GM23338 (cell line): ENCODE measurements around the gene MS4A8. TPM values are rescaled to one million over a fixed set of nuclear protein-coding genes. Genes with fewer than 3 reads are reported as not detected.

Source experiments
- ATAC-seq: fragments of 200-7000 bp; cut with Tn5 transposase; 3 replicates; pipeline ENCODE4 v1.9.1; 2020
- DNase-seq: peaks from one replicate; pipeline ENCODE4 v3.0.0-alpha.2; 2015; ENCODE audit warnings: low spot score
- H2AFZ ChIP-seq: fragments of 200-600 bp; sonication (generic); 2 replicates; pipeline ENCODE4 v1.8.0; 2016; ENCODE audit warnings: antibody characterized with exemption, mild to moderate bottlenecking, moderate library complexity
- H3F3A ChIP-seq: fragments of 200-600 bp; sonication (generic); replicated peaks from 2 replicates; pipeline ENCODE4 v1.8.0; 2017; ENCODE audit warnings: antibody characterized with exemption, mixed run types, low read depth
- H3K27ac ChIP-seq: fragments of 200-600 bp; sonication (generic); 2 replicates; pipeline ENCODE4 v1.6.1; 2016; ENCODE audit warnings: low read depth
- H3K27me3 ChIP-seq: fragments of 200-600 bp; sonication (generic); 2 replicates; pipeline ENCODE4 v1.8.0; 2016; ENCODE audit warnings: mild to moderate bottlenecking, mixed run types, moderate library complexity; ENCODE audit not compliant: insufficient read depth
- H3K36me3 ChIP-seq: fragments of 200-600 bp; sonication (generic); 2 replicates; pipeline ENCODE4 v1.8.0; 2016; ENCODE audit warnings: mild to moderate bottlenecking; ENCODE audit not compliant: insufficient read depth
- H3K4me1 ChIP-seq: fragments of 200-600 bp; sonication (generic); 2 replicates; pipeline ENCODE4 v1.8.0; 2016; ENCODE audit warnings: mild to moderate bottlenecking, moderate library complexity; ENCODE audit not compliant: insufficient read depth
- H3K4me2 ChIP-seq: fragments of 200-600 bp; sonication (generic); 2 replicates; pipeline ENCODE4 v1.7.1; 2017; ENCODE audit warnings: mixed run types
- H3K4me3 ChIP-seq: fragments of 200-600 bp; sonication (generic); 2 replicates; pipeline ENCODE4 v1.6.1; 2016; ENCODE audit warnings: mixed run types
- H3K79me2 ChIP-seq: fragments of 200-600 bp; sonication (generic); replicated peaks from 2 replicates; pipeline ENCODE4 v1.8.0; 2017; ENCODE audit warnings: mild to moderate bottlenecking; ENCODE audit not compliant: insufficient read depth
- H3K9me2 ChIP-seq: fragments of 200-600 bp; sonication (generic); 2 replicates; pipeline ENCODE4 v1.8.0; 2017; ENCODE audit not compliant: insufficient read depth
- H4K20me1 ChIP-seq: fragments of 200-600 bp; sonication (generic); replicated peaks from 2 replicates; pipeline ENCODE4 v1.8.0; 2017; ENCODE audit warnings: mild to moderate bottlenecking; ENCODE audit not compliant: insufficient read depth
- H3K27ac Mint-ChIP-seq: 2 replicates; pipeline ENCODE4 v1.8.0; 2020; ENCODE audit warnings: inconsistent platforms, mild to moderate bottlenecking, moderate library complexity, mixed read lengths
- H3K27me3 Mint-ChIP-seq: 3 replicates; pipeline ENCODE4 v1.8.0; 2022; ENCODE audit warnings: low read depth, mild to moderate bottlenecking, moderate library complexity, mixed read lengths, inconsistent platforms; ENCODE audit not compliant: insufficient read depth, poor library complexity
- H3K36me3 Mint-ChIP-seq: 3 replicates; pipeline ENCODE4 v1.8.0; 2021; ENCODE audit warnings: low read depth, mild to moderate bottlenecking, inconsistent platforms, moderate library complexity, mixed read lengths
- H3K4me1 Mint-ChIP-seq: 3 replicates; pipeline ENCODE4 v1.8.0; 2020; ENCODE audit warnings: mild to moderate bottlenecking, inconsistent platforms, mixed read lengths
- H3K4me3 Mint-ChIP-seq: 3 replicates; pipeline ENCODE4 v1.8.0; 2021; ENCODE audit warnings: moderate library complexity, mild to moderate bottlenecking, inconsistent platforms, mixed read lengths
- H3K9me3 Mint-ChIP-seq: 3 replicates; pipeline ENCODE4 v1.8.0; 2020; ENCODE audit warnings: moderate library complexity, mild to moderate bottlenecking, inconsistent platforms, mixed read lengths
- EZH2phosphoT487 ChIP-seq: fragments of 200-600 bp; sonication (generic); IDR thresholded peaks from one replicate; pipeline ENCODE4 v1.8.1; 2018; ENCODE audit warnings: antibody characterized with exemption; ENCODE audit not compliant: unreplicated experiment
- polyA plus RNA-seq: library from polyadenylated mRNA; unstranded; fragments of >200 nt; fragmentation: Nextera tagmentation; extraction: Ambion mirVana; gene quantifications from 2 replicates; pipeline ENCODE4 v1.2.1, GENCODE V29; 2016
- total RNA-seq: library from RNA; depleted of rRNA; stranded (reverse); fragments of >200 nt; shearing (Covaris generic); gene quantifications from 2 replicates; pipeline ENCODE4 v1.2.3, GENCODE V29; 2014
- TF ChIP-seq, protein P1 (sequence below): fragments of 250-450 bp; sonication (Bioruptor Pico); IDR thresholded peaks from 2 replicates; pipeline ENCODE4 v1.5.0; 2020; ENCODE audit warnings: mild to moderate bottlenecking, moderate library complexity
- TF ChIP-seq, protein P2 (sequence below), 2 experiments: fragments of 200-600 bp in 1 of 2; sonication (generic) in 1 of 2; conservative IDR thresholded peaks; 2 replicates each; pipeline versions ENCODE4 v1.5.1 to v1.6.1; 2016 to 2017; ENCODE audit warnings: antibody characterized with exemption in 2 of 2, low read depth in 2 of 2, mild to moderate bottlenecking in 2 of 2, moderate library complexity in 1 of 2

MS4A8 gene
- total and polyA plus RNA-seq, 2 experiments from 2014 or later: not detected

DNA sequence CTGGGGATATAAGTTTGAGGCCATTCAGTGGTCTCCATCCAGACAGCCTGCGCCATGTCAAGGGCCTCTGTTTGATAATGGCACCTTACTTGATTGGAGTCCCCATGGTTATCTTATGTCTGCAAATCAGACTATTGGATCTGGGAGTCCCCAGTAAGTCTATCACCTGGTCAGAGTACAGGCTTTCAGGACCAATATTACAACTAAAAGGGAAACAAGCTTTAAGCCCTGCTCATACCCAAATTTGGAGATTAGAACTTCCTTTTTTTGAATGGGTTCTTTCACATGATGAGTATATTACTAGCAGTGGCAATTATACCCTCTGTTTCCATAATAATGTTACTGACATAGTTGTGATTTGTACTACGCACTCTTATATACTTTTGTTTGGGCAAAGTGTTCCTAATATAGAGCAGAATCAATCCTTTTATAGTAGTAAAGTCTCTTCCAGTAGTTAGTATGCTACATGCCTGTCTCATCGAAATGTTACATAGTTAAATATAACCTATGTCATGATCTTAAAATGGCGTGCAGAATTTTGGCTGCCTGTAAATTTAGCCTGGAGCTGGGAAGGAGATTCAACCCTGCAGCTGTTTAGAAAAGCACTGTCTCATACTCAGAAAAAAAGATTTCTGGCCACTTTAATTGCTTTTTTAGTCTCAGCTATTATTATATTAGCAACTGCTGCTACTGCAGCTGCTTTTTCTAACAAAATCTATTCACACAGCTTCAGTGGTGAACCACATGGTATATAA is 62.2 kb downstream of the MS4A8 start (continued):
- TF ChIP-seq, protein P1, sequence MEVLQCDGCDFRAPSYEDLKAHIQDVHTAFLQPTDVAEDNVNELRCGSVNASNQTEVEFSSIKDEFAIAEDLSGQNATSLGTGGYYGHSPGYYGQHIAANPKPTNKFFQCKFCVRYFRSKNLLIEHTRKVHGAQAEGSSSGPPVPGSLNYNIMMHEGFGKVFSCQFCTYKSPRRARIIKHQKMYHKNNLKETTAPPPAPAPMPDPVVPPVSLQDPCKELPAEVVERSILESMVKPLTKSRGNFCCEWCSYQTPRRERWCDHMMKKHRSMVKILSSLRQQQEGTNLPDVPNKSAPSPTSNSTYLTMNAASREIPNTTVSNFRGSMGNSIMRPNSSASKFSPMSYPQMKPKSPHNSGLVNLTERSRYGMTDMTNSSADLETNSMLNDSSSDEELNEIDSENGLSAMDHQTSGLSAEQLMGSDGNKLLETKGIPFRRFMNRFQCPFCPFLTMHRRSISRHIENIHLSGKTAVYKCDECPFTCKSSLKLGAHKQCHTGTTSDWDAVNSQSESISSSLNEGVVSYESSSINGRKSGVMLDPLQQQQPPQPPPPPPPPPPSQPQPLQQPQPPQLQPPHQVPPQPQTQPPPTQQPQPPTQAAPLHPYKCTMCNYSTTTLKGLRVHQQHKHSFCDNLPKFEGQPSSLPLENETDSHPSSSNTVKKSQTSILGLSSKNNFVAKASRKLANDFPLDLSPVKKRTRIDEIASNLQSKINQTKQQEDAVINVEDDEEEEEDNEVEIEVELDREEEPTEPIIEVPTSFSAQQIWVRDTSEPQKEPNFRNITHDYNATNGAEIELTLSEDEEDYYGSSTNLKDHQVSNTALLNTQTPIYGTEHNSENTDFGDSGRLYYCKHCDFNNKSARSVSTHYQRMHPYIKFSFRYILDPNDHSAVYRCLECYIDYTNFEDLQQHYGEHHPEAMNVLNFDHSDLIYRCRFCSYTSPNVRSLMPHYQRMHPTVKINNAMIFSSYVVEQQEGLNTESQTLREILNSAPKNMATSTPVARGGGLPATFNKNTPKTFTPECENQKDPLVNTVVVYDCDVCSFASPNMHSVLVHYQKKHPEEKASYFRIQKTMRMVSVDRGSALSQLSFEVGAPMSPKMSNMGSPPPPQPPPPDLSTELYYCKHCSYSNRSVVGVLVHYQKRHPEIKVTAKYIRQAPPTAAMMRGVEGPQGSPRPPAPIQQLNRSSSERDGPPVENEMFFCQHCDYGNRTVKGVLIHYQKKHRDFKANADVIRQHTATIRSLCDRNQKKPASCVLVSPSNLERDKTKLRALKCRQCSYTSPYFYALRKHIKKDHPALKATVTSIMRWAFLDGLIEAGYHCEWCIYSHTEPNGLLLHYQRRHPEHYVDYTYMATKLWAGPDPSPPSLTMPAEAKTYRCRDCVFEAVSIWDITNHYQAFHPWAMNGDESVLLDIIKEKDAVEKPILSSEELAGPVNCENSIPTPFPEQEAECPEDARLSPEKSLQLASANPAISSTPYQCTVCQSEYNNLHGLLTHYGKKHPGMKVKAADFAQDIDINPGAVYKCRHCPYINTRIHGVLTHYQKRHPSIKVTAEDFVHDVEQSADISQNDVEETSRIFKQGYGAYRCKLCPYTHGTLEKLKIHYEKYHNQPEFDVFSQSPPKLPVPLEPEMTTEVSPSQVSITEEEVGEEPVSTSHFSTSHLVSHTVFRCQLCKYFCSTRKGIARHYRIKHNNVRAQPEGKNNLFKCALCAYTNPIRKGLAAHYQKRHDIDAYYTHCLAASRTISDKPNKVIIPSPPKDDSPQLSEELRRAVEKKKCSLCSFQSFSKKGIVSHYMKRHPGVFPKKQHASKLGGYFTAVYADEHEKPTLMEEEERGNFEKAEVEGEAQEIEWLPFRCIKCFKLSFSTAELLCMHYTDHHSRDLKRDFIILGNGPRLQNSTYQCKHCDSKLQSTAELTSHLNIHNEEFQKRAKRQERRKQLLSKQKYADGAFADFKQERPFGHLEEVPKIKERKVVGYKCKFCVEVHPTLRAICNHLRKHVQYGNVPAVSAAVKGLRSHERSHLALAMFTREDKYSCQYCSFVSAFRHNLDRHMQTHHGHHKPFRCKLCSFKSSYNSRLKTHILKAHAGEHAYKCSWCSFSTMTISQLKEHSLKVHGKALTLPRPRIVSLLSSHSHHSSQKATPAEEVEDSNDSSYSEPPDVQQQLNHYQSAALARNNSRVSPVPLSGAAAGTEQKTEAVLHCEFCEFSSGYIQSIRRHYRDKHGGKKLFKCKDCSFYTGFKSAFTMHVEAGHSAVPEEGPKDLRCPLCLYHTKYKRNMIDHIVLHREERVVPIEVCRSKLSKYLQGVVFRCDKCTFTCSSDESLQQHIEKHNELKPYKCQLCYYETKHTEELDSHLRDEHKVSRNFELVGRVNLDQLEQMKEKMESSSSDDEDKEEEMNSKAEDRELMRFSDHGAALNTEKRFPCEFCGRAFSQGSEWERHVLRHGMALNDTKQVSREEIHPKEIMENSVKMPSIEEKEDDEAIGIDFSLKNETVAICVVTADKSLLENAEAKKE: no peak

DNA sequence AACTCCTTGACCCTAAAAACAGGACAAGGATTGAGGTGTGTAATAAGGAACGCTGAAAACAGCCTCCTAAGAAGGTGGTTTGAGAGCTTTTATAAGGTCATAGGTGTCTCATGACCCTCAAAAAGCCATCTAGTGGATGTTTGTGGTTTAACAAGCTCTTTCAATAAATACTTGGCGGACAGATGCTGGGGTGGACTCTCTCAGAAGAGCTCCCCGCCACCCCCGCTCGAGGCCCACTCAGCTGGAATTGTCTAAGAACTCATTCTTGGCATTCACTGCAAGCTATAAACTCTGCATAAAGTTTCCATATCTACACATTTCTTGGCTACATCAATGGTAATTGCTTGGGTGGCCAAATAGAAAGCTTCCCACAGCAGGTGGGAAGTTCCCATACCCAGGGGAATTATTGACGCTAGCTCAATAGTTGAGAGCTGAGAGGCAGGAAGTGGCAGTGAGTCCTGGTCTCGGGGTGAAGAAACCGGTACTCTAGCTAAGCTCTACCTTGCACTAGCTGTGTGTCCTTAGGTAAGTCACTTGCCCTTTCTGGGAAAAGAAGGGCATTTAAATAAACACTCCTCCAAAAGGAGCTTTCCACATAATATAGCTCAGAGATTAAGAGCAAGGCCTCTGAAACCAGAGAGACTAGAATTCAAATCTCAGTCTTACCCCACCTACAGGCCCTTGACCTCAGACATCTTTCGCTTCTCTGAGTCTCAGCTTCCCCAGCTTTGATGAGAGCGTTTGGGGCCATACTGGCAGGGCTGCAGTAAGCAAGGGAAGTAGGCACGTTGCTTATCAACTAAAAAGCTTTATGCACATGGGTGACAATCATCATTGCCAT is 63.7 kb downstream of the MS4A8 start:
- peaks cover 7% of the 10 kb centered on the region; the same call in 2 of the 3 replicates for H3K9me3 Mint-ChIP-seq
- H4K20me1 ChIP-seq: no peaks in the 10 kb centered on the region
- no peaks in the 10 kb centered on the region for H3K36me3 ChIP-seq
- H3K4me3 ChIP-seq: no peak overlapping the region
- DNase-seq (peak; percentile 84), ATAC-seq (peak; percentile 60)
- H3K36me3 Mint-ChIP-seq: no peaks in the 10 kb centered on the region; the same call in 2 of the 3 replicates
- H3K79me2 ChIP-seq: no peaks in the 10 kb centered on the region
- H3F3A ChIP-seq: no peaks in the 10 kb centered on the region
- H3K27ac ChIP-seq: no peak overlapping the region
- no peak overlapping the region for H3K4me3 Mint-ChIP-seq
- no peak overlapping the region for H3K4me2 ChIP-seq
- peaks cover 6% of the 10 kb centered on the region; the same call in 2 of the 3 replicates for H3K4me1 Mint-ChIP-seq
- H3K27me3 Mint-ChIP-seq: peaks cover 5% of the 10 kb centered on the region
- H3K9me2 ChIP-seq: no peaks in the 10 kb centered on the region
- peaks cover 12% of the 10 kb centered on the region; the same call in 1 of the 2 replicates for H3K27me3 ChIP-seq
- H3K27ac Mint-ChIP-seq: no peak overlapping the region
- no peak overlapping the region for H2AFZ ChIP-seq
- TF ChIP-seq EZH2phosphoT487: no peak
- TF ChIP-seq, protein P2, sequence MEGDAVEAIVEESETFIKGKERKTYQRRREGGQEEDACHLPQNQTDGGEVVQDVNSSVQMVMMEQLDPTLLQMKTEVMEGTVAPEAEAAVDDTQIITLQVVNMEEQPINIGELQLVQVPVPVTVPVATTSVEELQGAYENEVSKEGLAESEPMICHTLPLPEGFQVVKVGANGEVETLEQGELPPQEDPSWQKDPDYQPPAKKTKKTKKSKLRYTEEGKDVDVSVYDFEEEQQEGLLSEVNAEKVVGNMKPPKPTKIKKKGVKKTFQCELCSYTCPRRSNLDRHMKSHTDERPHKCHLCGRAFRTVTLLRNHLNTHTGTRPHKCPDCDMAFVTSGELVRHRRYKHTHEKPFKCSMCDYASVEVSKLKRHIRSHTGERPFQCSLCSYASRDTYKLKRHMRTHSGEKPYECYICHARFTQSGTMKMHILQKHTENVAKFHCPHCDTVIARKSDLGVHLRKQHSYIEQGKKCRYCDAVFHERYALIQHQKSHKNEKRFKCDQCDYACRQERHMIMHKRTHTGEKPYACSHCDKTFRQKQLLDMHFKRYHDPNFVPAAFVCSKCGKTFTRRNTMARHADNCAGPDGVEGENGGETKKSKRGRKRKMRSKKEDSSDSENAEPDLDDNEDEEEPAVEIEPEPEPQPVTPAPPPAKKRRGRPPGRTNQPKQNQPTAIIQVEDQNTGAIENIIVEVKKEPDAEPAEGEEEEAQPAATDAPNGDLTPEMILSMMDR (conservative IDR thresholded peaks at IDR 0.05; ENCODE audit: low read depth in 2 of 2): peak; percentile 42 to 58
- H3K4me1 ChIP-seq: no peaks in the 10 kb centered on the region
